C4-2B (cell line): Measurements from ENCODE around the gene ATP8B4.

ENCODE experiments used
- CTCF ChIP-seq: fragments of 450-650 bp; conservative IDR thresholded peaks from 2 replicates; pipeline ENCODE4 v1.5.1; 2017; ENCODE audit warnings: mild to moderate bottlenecking
- ZFX ChIP-seq: fragments of 450-650 bp; IDR thresholded peaks from 2 replicates; pipeline ENCODE4 v1.6.1; 2017

- TF ChIP-seq CTCF (no peak), ZFX (no peak)
Measured at GRCh38 chr15:50123861-50124557, 5.0 kb upstream of the ATP8B4 start.
